ENCODE results near the gene LRP1.

DNA sequence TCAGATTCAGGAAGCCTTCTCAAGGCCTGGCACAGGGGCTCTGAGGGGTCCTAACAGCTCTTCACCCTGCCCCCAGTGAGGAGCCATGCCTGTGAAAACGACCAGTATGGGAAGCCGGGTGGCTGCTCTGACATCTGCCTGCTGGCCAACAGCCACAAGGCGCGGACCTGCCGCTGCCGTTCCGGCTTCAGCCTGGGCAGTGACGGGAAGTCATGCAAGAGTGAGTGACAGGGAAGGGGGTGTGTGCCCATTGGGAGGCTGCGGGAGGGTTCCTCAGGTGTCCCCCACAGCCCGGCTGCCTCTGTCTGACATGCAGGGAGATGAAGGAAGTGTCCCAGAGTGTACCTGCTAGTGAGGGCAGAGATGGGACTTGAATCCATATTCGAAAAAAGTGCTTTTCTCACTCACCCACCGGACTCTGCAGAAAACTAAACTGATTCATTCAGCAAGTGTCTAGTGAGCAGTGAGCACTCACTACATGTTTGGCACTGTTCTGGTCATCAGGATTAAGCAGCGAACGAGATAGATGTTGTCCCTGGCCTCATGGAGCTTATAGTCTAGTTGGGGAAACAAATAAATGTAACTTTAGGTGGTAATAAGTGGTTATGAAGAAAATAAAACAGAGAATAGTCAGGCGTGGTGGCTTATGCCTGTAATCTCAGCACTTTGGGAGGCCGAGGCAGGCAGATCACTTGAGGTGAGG, 28.6 kb downstream of the LRP1 start:
- TF ChIP-seq, protein P1, sequence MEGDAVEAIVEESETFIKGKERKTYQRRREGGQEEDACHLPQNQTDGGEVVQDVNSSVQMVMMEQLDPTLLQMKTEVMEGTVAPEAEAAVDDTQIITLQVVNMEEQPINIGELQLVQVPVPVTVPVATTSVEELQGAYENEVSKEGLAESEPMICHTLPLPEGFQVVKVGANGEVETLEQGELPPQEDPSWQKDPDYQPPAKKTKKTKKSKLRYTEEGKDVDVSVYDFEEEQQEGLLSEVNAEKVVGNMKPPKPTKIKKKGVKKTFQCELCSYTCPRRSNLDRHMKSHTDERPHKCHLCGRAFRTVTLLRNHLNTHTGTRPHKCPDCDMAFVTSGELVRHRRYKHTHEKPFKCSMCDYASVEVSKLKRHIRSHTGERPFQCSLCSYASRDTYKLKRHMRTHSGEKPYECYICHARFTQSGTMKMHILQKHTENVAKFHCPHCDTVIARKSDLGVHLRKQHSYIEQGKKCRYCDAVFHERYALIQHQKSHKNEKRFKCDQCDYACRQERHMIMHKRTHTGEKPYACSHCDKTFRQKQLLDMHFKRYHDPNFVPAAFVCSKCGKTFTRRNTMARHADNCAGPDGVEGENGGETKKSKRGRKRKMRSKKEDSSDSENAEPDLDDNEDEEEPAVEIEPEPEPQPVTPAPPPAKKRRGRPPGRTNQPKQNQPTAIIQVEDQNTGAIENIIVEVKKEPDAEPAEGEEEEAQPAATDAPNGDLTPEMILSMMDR (IDR thresholded peaks at IDR 0.05), result no peak
- TF ChIP-seq POLR2AphosphoS5 (IDR thresholded peaks at IDR 0.05; ENCODE audit: low read depth, low read length) (no peak), SIN3A (IDR thresholded peaks at IDR 0.05; ENCODE audit: borderline replicate concordance, insufficient read depth, low read depth, low read length) (no peak), TCF7L2 (IDR thresholded peaks at IDR 0.05; ENCODE audit: low read depth, low read length) (no peak)
- TF ChIP-seq, protein P2, sequence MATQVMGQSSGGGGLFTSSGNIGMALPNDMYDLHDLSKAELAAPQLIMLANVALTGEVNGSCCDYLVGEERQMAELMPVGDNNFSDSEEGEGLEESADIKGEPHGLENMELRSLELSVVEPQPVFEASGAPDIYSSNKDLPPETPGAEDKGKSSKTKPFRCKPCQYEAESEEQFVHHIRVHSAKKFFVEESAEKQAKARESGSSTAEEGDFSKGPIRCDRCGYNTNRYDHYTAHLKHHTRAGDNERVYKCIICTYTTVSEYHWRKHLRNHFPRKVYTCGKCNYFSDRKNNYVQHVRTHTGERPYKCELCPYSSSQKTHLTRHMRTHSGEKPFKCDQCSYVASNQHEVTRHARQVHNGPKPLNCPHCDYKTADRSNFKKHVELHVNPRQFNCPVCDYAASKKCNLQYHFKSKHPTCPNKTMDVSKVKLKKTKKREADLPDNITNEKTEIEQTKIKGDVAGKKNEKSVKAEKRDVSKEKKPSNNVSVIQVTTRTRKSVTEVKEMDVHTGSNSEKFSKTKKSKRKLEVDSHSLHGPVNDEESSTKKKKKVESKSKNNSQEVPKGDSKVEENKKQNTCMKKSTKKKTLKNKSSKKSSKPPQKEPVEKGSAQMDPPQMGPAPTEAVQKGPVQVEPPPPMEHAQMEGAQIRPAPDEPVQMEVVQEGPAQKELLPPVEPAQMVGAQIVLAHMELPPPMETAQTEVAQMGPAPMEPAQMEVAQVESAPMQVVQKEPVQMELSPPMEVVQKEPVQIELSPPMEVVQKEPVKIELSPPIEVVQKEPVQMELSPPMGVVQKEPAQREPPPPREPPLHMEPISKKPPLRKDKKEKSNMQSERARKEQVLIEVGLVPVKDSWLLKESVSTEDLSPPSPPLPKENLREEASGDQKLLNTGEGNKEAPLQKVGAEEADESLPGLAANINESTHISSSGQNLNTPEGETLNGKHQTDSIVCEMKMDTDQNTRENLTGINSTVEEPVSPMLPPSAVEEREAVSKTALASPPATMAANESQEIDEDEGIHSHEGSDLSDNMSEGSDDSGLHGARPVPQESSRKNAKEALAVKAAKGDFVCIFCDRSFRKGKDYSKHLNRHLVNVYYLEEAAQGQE (IDR thresholded peaks at IDR 0.05; ENCODE audit: insufficient read depth in 1 of 2, low read depth in 2 of 2, low read length in 1 of 2), result no peak
